IMR-90 (cell line): ENCODE data around the gene EPS8. TPM values are rescaled to one million over a fixed set of nuclear protein-coding genes. Genes with fewer than 3 reads are reported as not detected.
A peak's percentile ranks its signal among the peaks of the same experiment; 100 is the strongest.

Experiments
- ATAC-seq: fragments of 200-7000 bp; cut with Tn5 transposase; 2 replicates; pipeline ENCODE4 v1.9.1; 2020; ENCODE audit warnings: low read depth, mild to moderate bottlenecking, moderate library complexity
- BruUV-seq: library from RNA; stranded (reverse); fragments of 400-500 nt; replicated peaks from 2 replicates; lab custom pipeline; 2021; lab: Mats Ljungman, UMichigan
- CTCF ChIA-PET: fragments of 300-600 bp; formaldehyde crosslinking; extraction: SDS; loops from one replicate; lab custom pipeline; 2021; ENCODE audit warnings: antibody characterized with exemption; lab: Yijun Ruan, JAX
- POLR2A ChIA-PET: fragments of 300-600 bp; sonication (Branson Sonifier 250); formaldehyde crosslinking; loops from one replicate; lab custom pipeline; 2022; ENCODE audit warnings: antibody characterized with exemption; ENCODE audit not compliant: unreplicated experiment; lab: Charles Lee
- DNase-seq: peaks from one replicate; pipeline ENCODE4 v3.0.0; 2013
- H2AFZ ChIP-seq: replicated peaks from 2 replicates; pipeline ENCODE3; 2013; ENCODE audit warnings: low read length, mild to moderate bottlenecking; ENCODE audit not compliant: poor library complexity
- H2AK5ac ChIP-seq: 2 replicates; pipeline ENCODE4 v1.6.1; 2013; ENCODE audit warnings: low read depth, low read length, inconsistent platforms
- H2AK9ac ChIP-seq: replicated peaks from 2 replicates; pipeline ENCODE3; 2013; ENCODE audit warnings: mild to moderate bottlenecking, low read depth, low read length, moderate library complexity; ENCODE audit not compliant: poor library complexity
- H2BK120ac ChIP-seq: 2 replicates; pipeline ENCODE4 v1.6.1; 2013; ENCODE audit warnings: low read depth, low read length, inconsistent platforms
- H2BK15ac ChIP-seq: 3 replicates; pipeline ENCODE4 v1.6.1; 2013; ENCODE audit warnings: low read depth, low read length, inconsistent platforms
- H2BK20ac ChIP-seq: 2 replicates; pipeline ENCODE4 v1.6.1; 2013; ENCODE audit warnings: low read depth, mild to moderate bottlenecking, inconsistent platforms, low read length, moderate library complexity
- H2BK5ac ChIP-seq: 2 replicates; pipeline ENCODE4 v1.6.1; 2013; ENCODE audit warnings: mild to moderate bottlenecking, low read depth, low read length, inconsistent platforms; ENCODE audit not compliant: poor library complexity, severe bottlenecking
- H3K14ac ChIP-seq: replicated peaks from 2 replicates; pipeline ENCODE4 v1.6.1; 2013; ENCODE audit warnings: low read depth, low read length, inconsistent platforms
- H3K18ac ChIP-seq: 2 replicates; pipeline ENCODE4 v1.6.1; 2013; ENCODE audit warnings: low read depth, low read length, control low read depth
- H3K23ac ChIP-seq: 2 replicates; pipeline ENCODE4 v1.6.1; 2013; ENCODE audit warnings: low read depth, low read length, inconsistent platforms
- H3K27ac ChIP-seq: 2 replicates; pipeline ENCODE4 v1.5.1; 2013; ENCODE audit warnings: mild to moderate bottlenecking, control low read depth, low read length; ENCODE audit not compliant: insufficient read depth
- H3K27me3 ChIP-seq: 2 replicates; pipeline ENCODE4 v1.6.1; 2013; ENCODE audit warnings: low read length; ENCODE audit not compliant: control insufficient read depth, insufficient read depth
- H3K36me3 ChIP-seq: 2 replicates; pipeline ENCODE4 v1.6.1; 2013; ENCODE audit warnings: low read length, mixed read lengths; ENCODE audit not compliant: control insufficient read depth, insufficient read depth
- H3K4ac ChIP-seq: 2 replicates; pipeline ENCODE4 v1.6.1; 2013; ENCODE audit warnings: low read depth, low read length, inconsistent platforms
- H3K4me1 ChIP-seq: 2 replicates; pipeline ENCODE4 v1.6.1; 2013; ENCODE audit warnings: low read length, mixed read lengths; ENCODE audit not compliant: control insufficient read depth, insufficient read depth
- H3K4me2 ChIP-seq: 2 replicates; pipeline ENCODE4 v1.6.1; 2013; ENCODE audit warnings: low read depth, mild to moderate bottlenecking, control low read depth, low read length, moderate library complexity
- H3K4me3 ChIP-seq: 2 replicates; pipeline ENCODE4 v1.5.1; 2013; ENCODE audit warnings: low read depth, mild to moderate bottlenecking, control low read depth, low read length, moderate library complexity; ENCODE audit not compliant: insufficient read depth
- H3K56ac ChIP-seq: 2 replicates; pipeline ENCODE4 v1.6.1; 2013; ENCODE audit warnings: low read length, inconsistent platforms; ENCODE audit not compliant: insufficient read depth; ENCODE audit errors: extremely low read depth
- H3K79me1 ChIP-seq, 2 experiments: 2 replicates each; pipeline ENCODE4 v1.6.1; 2013; ENCODE audit warnings: low read length in 2 of 2, inconsistent platforms in 1 of 2, low read depth in 1 of 2
- H3K9ac ChIP-seq: 2 replicates; pipeline ENCODE4 v1.6.1; 2013; ENCODE audit warnings: low read depth, low read length, control low read depth
- H3K9me1 ChIP-seq: 2 replicates; pipeline ENCODE4 v1.6.1; 2013; ENCODE audit warnings: low read length, inconsistent platforms; ENCODE audit not compliant: insufficient read depth
- H3K9me3 ChIP-seq: 2 replicates; pipeline ENCODE4 v1.6.1; 2013; ENCODE audit warnings: low read length; ENCODE audit not compliant: control insufficient read depth, insufficient read depth
- H4K20me1 ChIP-seq: 2 replicates; pipeline ENCODE4 v1.6.1; 2013; ENCODE audit warnings: low read length, inconsistent platforms; ENCODE audit not compliant: insufficient read depth
- H4K5ac ChIP-seq: 2 replicates; pipeline ENCODE4 v1.6.1; 2013; ENCODE audit warnings: mild to moderate bottlenecking, low read depth, low read length, control low read depth
- H4K8ac ChIP-seq, 2 experiments: 2 replicates each; pipeline ENCODE4 v1.6.1; 2013; ENCODE audit warnings: low read depth in 2 of 2, low read length in 2 of 2, control low read depth in 1 of 2, inconsistent platforms in 1 of 2
- H4K91ac ChIP-seq: 2 replicates; pipeline ENCODE4 v1.6.1; 2013; ENCODE audit warnings: low read depth, low read length, inconsistent platforms; ENCODE audit not compliant: insufficient read depth
- BHLHE40 ChIP-seq: fragments of 150-350 bp; IDR thresholded peaks from 2 replicates; pipeline ENCODE4 v1.6.1; 2016; ENCODE audit warnings: mild to moderate bottlenecking, low read depth, low read length
- CEBPB ChIP-seq: IDR thresholded peaks from 2 replicates; pipeline ENCODE4 v1.6.1; 2012; ENCODE audit warnings: low read depth, low read length, improper control_type of control experiment
- CHD1 ChIP-seq: IDR thresholded peaks from 2 replicates; pipeline ENCODE4 v1.6.1; 2012; ENCODE audit warnings: low read depth, low read length, improper control_type of control experiment
- CTCF ChIP-seq: conservative IDR thresholded peaks from 2 replicates; pipeline ENCODE4 v1.5.1; 2012; ENCODE audit warnings: mild to moderate bottlenecking, low read depth, low read length, improper control_type of control experiment
- ELK1 ChIP-seq: fragments of 150-350 bp; IDR thresholded peaks from 2 replicates; pipeline ENCODE4 v1.6.1; 2016; ENCODE audit warnings: low read depth, mild to moderate bottlenecking, low read length, moderate library complexity, borderline replicate concordance
- FOS ChIP-seq: fragments of 150-350 bp; IDR thresholded peaks from 2 replicates; pipeline ENCODE4 v1.6.1; 2016; ENCODE audit warnings: low read depth, low read length
- MAFK ChIP-seq: IDR thresholded peaks from 2 replicates; pipeline ENCODE4 v1.6.1; 2012; ENCODE audit warnings: low read depth, low read length, improper control_type of control experiment
- MAZ ChIP-seq: IDR thresholded peaks from 2 replicates; pipeline ENCODE4 v1.6.1; 2012; ENCODE audit warnings: low read depth, mild to moderate bottlenecking, low read length, improper control_type of control experiment, moderate library complexity, borderline replicate concordance
- MXI1 ChIP-seq: IDR thresholded peaks from 2 replicates; pipeline ENCODE4 v1.6.1; 2012; ENCODE audit warnings: low read depth, mild to moderate bottlenecking, low read length, moderate library complexity, borderline replicate concordance
- NFE2L2 ChIP-seq: fragments of 150-350 bp; IDR thresholded peaks from 2 replicates; pipeline ENCODE4 v1.6.1; 2016; ENCODE audit warnings: low read depth, mild to moderate bottlenecking, low read length
- POLR2A ChIP-seq: IDR thresholded peaks from 2 replicates; pipeline ENCODE4 v1.6.1; 2012; ENCODE audit warnings: mild to moderate bottlenecking, low read depth, low read length
- RAD21 ChIP-seq: IDR thresholded peaks from 2 replicates; pipeline ENCODE4 v1.6.1; 2012; ENCODE audit warnings: low read length, improper control_type of control experiment
- RCOR1 ChIP-seq: IDR thresholded peaks from 2 replicates; pipeline ENCODE4 v1.6.1; 2012; ENCODE audit warnings: mild to moderate bottlenecking, low read length, improper control_type of control experiment; ENCODE audit not compliant: insufficient replicate concordance
- RFX5 ChIP-seq: IDR thresholded peaks from 2 replicates; pipeline ENCODE4 v1.8.0; 2012; ENCODE audit warnings: low read depth, mild to moderate bottlenecking, low read length, moderate library complexity
- SMC3 ChIP-seq: fragments of 150-350 bp; IDR thresholded peaks from 2 replicates; pipeline ENCODE4 v1.6.1; 2016; ENCODE audit warnings: low read depth, mild to moderate bottlenecking, antibody characterized with exemption, low read length, moderate library complexity
- WGBS, 2 experiments: methylation state at CpG; one replicate each; pipeline versions ENCODE4 v1.1.5 to v1.1.7; 2013; ENCODE audit warnings: missing lambda C conversion rate in 2 of 2; ENCODE audit not compliant: insufficient read length in 1 of 2; ENCODE audit errors: extremely low coverage in 2 of 2; 5-methylcytosine and 5-hydroxymethylcytosine counted together
- dilution Hi-C: fragments of 300-500 bp; cut with HindIII; formaldehyde crosslinking; loops from one replicate; pipeline ENCODE4 v1.14.3; 2018; ENCODE audit warnings: low sequenced_read_pairs; ENCODE audit not compliant: unreplicated experiment
- in situ Hi-C: fragments of 300-500 bp; cut with MboI; formaldehyde crosslinking; loops from 3 replicates; pipeline ENCODE4 v1.14.3; 2019; ENCODE audit warnings: low sequenced_read_pairs, inconsistent platforms, mixed read lengths
- intact Hi-C: fragments of 100-400 bp; cut with micrococcal nuclease; formaldehyde crosslinking; loops from 2 replicates; pipeline ENCODE4 v1.10.0; 2022
- polyA plus RNA-seq, 3 experiments: library from polyadenylated mRNA; depleted of rRNA; stranded (reverse); fragments of >200 nt; gene quantifications; 2 replicates each; pipeline ENCODE4 v1.2.3, GENCODE V29; 2012; ENCODE audit warnings: low replicate concordance in 1 of 3
- total RNA-seq: library from RNA; depleted of rRNA; stranded (reverse); fragments of >200 nt; gene quantifications from 2 replicates; pipeline ENCODE4 v1.2.3, GENCODE V29; 2012
- TF ChIP-seq, protein P1 (sequence below): fragments of 150-350 bp; IDR thresholded peaks from 2 replicates; pipeline ENCODE4 v1.6.1; 2017; ENCODE audit warnings: mild to moderate bottlenecking, antibody characterized with exemption, low read length, low read depth

EPS8 gene
- total and polyA plus RNA-seq, 2 of the 4 experiments (the other 2 are of a cell fraction), result 45.1 to 104 TPM

DNA sequence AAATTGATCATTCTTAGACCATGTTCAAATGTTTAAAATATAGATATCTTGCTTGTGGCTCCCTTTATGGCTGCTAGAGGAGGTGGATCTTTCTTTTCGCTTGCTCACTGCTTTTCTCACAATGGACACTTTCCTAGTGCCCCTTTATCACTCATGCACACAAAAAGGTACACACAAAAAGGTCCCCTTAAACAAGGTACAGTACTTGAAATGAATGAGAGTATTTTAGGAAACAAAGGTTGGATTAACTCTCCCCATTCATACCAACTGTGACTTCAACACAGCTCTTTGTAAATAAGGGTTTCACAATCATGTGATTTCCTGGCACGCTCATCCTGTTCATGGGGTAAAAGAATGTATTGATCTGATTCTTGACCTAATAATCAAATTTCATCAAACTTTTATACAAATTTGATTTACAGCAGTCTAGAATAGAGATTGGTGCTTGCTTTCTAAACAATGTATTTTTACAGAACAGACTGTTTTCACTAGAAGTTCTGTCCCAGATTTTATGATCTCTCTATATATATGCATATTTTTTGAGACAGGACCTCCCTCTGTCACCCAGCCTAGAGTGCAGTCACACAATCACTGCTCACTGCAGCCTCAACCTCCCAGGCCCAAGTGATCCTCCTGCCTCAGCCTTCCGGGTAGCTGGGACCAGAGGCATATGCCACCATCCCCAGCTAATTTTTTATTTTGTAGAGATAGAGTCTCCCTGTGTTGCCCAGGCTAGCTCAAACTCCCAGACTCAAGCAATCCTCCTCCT lies 34.4 kb upstream of the EPS8 start:
- Histone ChIP-seq H3K9me1 (no peaks in the 10 kb centered on the region), H4K91ac (no peak overlapping the region), H3K36me3 (no peaks in the 10 kb centered on the region), H2AK5ac (0 out of 2 replicates have a peak overlapping the region, but pooled peaks have one; percentile 10), H2BK20ac (no peak overlapping the region), H3K56ac (no peak overlapping the region), H3K9me3 (no peaks in the 10 kb centered on the region), H3K18ac (no peak overlapping the region; the same call in 1 of the 2 replicates), H2AFZ (no peak overlapping the region), H3K4ac (no peak overlapping the region), H3K4me3 (no peak overlapping the region), H3K27ac (no peak overlapping the region), H2AK9ac (no peak overlapping the region), H2BK5ac (no peak overlapping the region), H4K20me1 (no peaks in the 10 kb centered on the region), H3K4me2 (no peak overlapping the region), H2BK120ac (no peak overlapping the region), H4K8ac (no peak overlapping the region), H2BK15ac (no peak overlapping the region), H3K4me1 (no peaks in the 10 kb centered on the region), H3K23ac (no peak overlapping the region), H3K27me3 (no peaks in the 10 kb centered on the region), H3K9ac (no peak overlapping the region), H3K79me1 (no peaks in the 10 kb centered on the region), H4K5ac (no peak overlapping the region; the same call in 1 of the 2 replicates), H3K14ac (no peak overlapping the region)
- no TSS peak for BruUV-seq
- dilution Hi-C loops, result no loop called here
- POLR2A ChIA-PET, result no interaction called here
- in situ Hi-C loops, result no loop called here
- intact Hi-C loops, result no loop called here
- no peak for ATAC-seq
- WGBS, 2 experiments, result no CpG with 5 or more reads among the region's 3 CpGs
- DNase-seq, result no peak
- TF ChIP-seq POLR2A, result no peak
- TF ChIP-seq MAZ, result no peak
- no peak for TF ChIP-seq RAD21
- no peak for TF ChIP-seq CTCF
- no peak for TF ChIP-seq CEBPB
- TF ChIP-seq FOS, result no peak
- TF ChIP-seq CHD1, result no peak
- TF ChIP-seq, protein P1, sequence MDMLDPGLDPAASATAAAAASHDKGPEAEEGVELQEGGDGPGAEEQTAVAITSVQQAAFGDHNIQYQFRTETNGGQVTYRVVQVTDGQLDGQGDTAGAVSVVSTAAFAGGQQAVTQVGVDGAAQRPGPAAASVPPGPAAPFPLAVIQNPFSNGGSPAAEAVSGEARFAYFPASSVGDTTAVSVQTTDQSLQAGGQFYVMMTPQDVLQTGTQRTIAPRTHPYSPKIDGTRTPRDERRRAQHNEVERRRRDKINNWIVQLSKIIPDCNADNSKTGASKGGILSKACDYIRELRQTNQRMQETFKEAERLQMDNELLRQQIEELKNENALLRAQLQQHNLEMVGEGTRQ, result no peak
- TF ChIP-seq NFE2L2, result no peak
- no peak for TF ChIP-seq SMC3
- TF ChIP-seq ELK1, result no peak
- no peak for TF ChIP-seq RFX5
- no peak for TF ChIP-seq MAFK
- no peak for TF ChIP-seq BHLHE40
- TF ChIP-seq RCOR1, result no peak
- TF ChIP-seq MXI1, result no peak
- CTCF ChIA-PET, result no interaction called here
